Breast epithelium (tissue), 4 donors: ENCODE measurements around the gene GHRH. TPM values are rescaled to one million over a fixed set of nuclear protein-coding genes. Genes with fewer than 3 reads are reported as not detected.
A peak's percentile ranks its signal among the peaks of the same experiment; 100 is the strongest.

Experiments
- DNase-seq, 2 donors: peaks; one replicate each; pipeline ENCODE4 v3.0.0-alpha.2; 2019; ENCODE audit warnings: low spot score in 2 of 2
- H3K27ac ChIP-seq, 2 donors: fragments of 200-600 bp; sonication (generic) in 1 of 2; one replicate each; pipeline ENCODE4 v1.5.1; 2016 to 2019; ENCODE audit warnings: mild to moderate bottlenecking in 1 of 2
- H3K27me3 ChIP-seq, 2 donors: fragments of 200-600 bp; sonication (generic) in 1 of 2; one replicate each; pipeline versions ENCODE4 v1.5.1 to v1.6.0; 2017 to 2019; ENCODE audit warnings: control low read depth in 1 of 2, mild to moderate bottlenecking in 1 of 2
- H3K36me3 ChIP-seq: fragments of 200-600 bp; one replicate; pipeline ENCODE4 v1.5.1; 2019
- H3K4me1 ChIP-seq, 2 donors: fragments of 200-600 bp; sonication (generic); one replicate each; pipeline ENCODE4 v1.5.1; 2016 to 2019; ENCODE audit warnings: control low read depth in 1 of 2
- H3K4me3 ChIP-seq, 3 donors: fragments of 200-600 bp; sonication (generic); 1 replicate in 2 of 3; 2 replicates in 1 of 3; pipeline ENCODE4 v1.5.1; 2016 to 2019; ENCODE audit warnings: mild to moderate bottlenecking in 3 of 3, moderate library complexity in 2 of 3
- H3K9me3 ChIP-seq, 2 donors: fragments of 200-600 bp; sonication (generic) in 1 of 2; one replicate each; pipeline ENCODE4 v1.5.1; 2016 to 2019; ENCODE audit warnings: control low read depth in 1 of 2
- POLR2A ChIP-seq: fragments of 450-650 bp; IDR thresholded peaks from one replicate; pipeline ENCODE4 v1.6.1; 2016; ENCODE audit warnings: antibody characterized with exemption, mild to moderate bottlenecking, moderate library complexity
- POLR2AphosphoS5 ChIP-seq, 3 donors: sonication (generic); formaldehyde crosslinking; IDR thresholded peaks; one replicate each; pipeline ENCODE4 v1.6.1; 2017; ENCODE audit warnings: antibody characterized with exemption in 3 of 3
- intact Hi-C: fragments of 100-400 bp; cut with DNase I; formaldehyde crosslinking; loops from one replicate; pipeline ENCODE4 v1.15.1; 2023; ENCODE audit warnings: low total_unique reads
- total RNA-seq, 3 donors: library from RNA; depleted of rRNA; stranded (reverse); fragments of >200 nt; gene quantifications; one replicate each; pipeline ENCODE4 v1.1.0, GENCODE V29; 2016
- TF ChIP-seq, protein P1 (sequence below), 3 donors: fragments of 450-650 bp; IDR thresholded peaks; one replicate each; pipeline ENCODE4 v1.5.1; 2016 to 2017; ENCODE audit warnings: antibody characterized with exemption in 3 of 3, mild to moderate bottlenecking in 3 of 3, moderate library complexity in 3 of 3

The GHRH gene, protein sequence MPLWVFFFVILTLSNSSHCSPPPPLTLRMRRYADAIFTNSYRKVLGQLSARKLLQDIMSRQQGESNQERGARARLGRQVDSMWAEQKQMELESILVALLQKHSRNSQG
- not detected for total RNA-seq

DNA sequence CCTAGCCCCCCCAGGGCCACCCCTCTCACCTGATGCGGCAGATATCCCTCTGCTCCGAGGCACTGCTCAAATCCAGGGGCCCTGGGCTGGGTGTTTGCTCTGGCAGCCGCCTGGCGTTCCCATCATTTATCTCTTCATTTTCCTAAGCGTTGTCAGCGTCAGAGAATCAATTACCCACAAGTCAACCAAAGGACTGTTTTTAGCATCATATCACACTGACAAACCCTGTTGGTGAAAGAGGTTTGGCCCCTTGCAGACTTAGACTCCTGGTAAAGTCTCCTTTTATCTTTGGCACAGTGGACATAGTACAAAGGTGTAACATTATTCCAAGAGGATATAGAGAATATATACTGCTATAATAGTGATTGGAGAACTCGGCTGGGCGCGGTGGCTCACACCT lies at the start of gene GHRH:
Gene GHRH, minus strand, starts transcription at position 101 of the 400 bp plus-strand sequence. CDS start 4,925 bp downstream, outside the sequence.
- no peak for TF ChIP-seq POLR2AphosphoS5 (IDR thresholded peaks at IDR 0.05)
- TF ChIP-seq POLR2A, result no peak
- TF ChIP-seq, protein P1, sequence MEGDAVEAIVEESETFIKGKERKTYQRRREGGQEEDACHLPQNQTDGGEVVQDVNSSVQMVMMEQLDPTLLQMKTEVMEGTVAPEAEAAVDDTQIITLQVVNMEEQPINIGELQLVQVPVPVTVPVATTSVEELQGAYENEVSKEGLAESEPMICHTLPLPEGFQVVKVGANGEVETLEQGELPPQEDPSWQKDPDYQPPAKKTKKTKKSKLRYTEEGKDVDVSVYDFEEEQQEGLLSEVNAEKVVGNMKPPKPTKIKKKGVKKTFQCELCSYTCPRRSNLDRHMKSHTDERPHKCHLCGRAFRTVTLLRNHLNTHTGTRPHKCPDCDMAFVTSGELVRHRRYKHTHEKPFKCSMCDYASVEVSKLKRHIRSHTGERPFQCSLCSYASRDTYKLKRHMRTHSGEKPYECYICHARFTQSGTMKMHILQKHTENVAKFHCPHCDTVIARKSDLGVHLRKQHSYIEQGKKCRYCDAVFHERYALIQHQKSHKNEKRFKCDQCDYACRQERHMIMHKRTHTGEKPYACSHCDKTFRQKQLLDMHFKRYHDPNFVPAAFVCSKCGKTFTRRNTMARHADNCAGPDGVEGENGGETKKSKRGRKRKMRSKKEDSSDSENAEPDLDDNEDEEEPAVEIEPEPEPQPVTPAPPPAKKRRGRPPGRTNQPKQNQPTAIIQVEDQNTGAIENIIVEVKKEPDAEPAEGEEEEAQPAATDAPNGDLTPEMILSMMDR (IDR thresholded peaks at IDR 0.05), result no peak
- no peak within 1 kb of the TSS for H3K4me3 ChIP-seq
- no peak within 1 kb of the TSS for H3K27ac ChIP-seq
- H3K27me3 ChIP-seq, result no peaks in the 10 kb centered on the region
- intact Hi-C loops, result no loop called here
- H3K9me3 ChIP-seq, result no peaks in the 10 kb centered on the region
- H3K36me3 ChIP-seq, result no peaks in the 10 kb centered on the region
- no peak for DNase-seq
- H3K4me1 ChIP-seq, result no peaks in the 10 kb centered on the region

DNA sequence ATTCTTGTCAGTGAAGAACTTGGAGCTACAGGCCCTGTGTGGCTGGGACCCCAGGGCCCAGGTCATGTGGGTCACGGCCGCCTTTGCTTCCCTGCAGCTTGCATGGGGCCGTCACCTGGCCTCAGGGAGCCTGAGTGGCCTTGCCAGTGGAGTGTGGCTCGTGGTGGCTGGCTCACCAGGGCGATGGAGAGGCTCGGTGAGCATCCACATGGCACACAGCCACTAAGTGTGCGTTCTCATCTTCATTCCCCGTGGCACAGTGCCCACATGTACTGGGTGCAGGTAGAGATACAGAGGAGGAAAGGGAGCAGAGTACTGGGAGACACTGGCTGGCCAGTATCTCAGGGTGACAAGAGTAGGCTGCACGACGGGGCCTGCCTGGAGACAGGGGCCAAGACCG lies 49.3 kb upstream of the GHRH start:
- intact Hi-C loops, result loop anchor here (1.0 kb wide), 1 partner anchor 23 kb away; no protein-coding TSS in a partner anchor
- TF ChIP-seq, protein P1 (IDR thresholded peaks at IDR 0.05), result no peak
- no peak for TF ChIP-seq POLR2AphosphoS5 (IDR thresholded peaks at IDR 0.05)
- no peak for TF ChIP-seq POLR2A
- H3K36me3 ChIP-seq, result no peaks in the 10 kb centered on the region
- DNase-seq, result no peak
- no peaks in the 10 kb centered on the region for H3K27me3 ChIP-seq
- H3K4me1 ChIP-seq, result peaks cover 8 to 48% of the 10 kb centered on the region in 2 donors
- no peaks in the 10 kb centered on the region for H3K9me3 ChIP-seq
- H3K27ac ChIP-seq, result peak overlapping the region; percentile 10 to 27
- no peak overlapping the region for H3K4me3 ChIP-seq

DNA sequence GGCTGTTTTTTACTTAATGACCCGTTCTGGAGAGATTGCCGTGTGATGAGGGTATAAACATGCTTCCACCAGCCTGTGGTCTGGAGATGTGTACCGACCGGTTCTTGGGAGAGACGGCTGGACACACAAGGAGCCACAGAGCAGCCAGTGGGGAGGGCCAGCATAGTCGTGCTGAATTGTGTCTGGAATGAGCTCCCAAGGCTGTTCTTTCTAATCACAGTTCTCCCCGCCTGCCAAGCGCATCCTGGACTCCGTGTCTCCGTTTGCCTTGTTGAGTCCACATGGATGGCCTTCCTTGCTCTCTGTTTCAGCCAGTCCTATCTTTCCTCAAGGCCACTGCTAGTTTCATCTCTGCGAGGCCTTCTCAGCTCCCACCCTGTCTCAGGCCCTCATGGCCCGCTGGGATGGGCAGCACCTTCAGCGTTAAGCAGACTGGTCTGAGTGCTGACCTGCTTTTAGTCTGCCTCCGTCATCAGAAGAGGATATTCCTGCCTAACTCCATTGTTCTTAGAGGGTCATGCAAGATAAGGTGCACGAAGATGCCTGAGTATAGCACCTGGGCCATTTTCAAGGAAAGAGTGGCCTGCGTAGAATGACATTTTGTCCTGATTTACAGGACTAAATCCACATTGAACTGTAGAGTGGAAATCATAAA lies 48.4 kb upstream of the GHRH start:
- Histone ChIP-seq H3K9me3 (no peaks in the 10 kb centered on the region), H3K27me3 (no peaks in the 10 kb centered on the region), H3K36me3 (no peaks in the 10 kb centered on the region), H3K4me3 (no peak overlapping the region), H3K27ac (peak overlapping the region; percentile 82 to 84), H3K4me1 (peaks cover 8 to 43% of the 10 kb centered on the region in 2 donors)
- TF ChIP-seq POLR2AphosphoS5 (IDR thresholded peaks at IDR 0.05), result no peak
- TF ChIP-seq POLR2A, result no peak
- TF ChIP-seq, protein P1 (IDR thresholded peaks at IDR 0.05), result no peak
- intact Hi-C loops, result no loop called here
- peak; percentile 70 to 87 for DNase-seq

DNA sequence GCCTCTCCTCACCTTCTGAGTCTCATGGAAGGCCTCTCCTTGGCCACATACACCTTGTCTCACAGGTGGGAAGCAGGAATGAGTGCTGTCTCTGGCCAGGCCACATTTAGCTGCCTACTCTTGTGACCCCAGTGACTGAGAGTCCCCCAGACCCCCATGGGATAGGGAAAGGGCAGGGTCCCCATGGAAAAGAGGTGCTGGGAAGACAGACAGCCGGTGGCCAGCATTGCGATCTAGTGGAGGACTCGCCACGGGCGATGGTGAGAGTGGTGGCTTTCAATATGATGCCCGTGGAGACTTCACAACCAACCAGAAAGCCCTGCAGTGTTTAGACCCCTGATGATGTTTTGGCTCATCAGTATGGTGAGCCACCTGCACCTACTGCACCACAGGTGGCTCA lies 47.7 kb upstream of the GHRH start:
- Histone ChIP-seq H3K4me3 (no peak overlapping the region), H3K36me3 (no peaks in the 10 kb centered on the region), H3K9me3 (no peaks in the 10 kb centered on the region), H3K4me1 (peaks cover 8 to 35% of the 10 kb centered on the region in 2 donors), H3K27ac (peak overlapping the region; percentile 82 to 84), H3K27me3 (no peaks in the 10 kb centered on the region)
- DNase-seq, result no peak
- intact Hi-C loops, result no loop called here
- TF ChIP-seq, protein P1 (IDR thresholded peaks at IDR 0.05), result no peak
- no peak for TF ChIP-seq POLR2AphosphoS5 (IDR thresholded peaks at IDR 0.05)
- TF ChIP-seq POLR2A, result no peak
